ENCODE data around the gene ZC3H12D.
"Not testable (repeated sequence)": the region's sequence is repeated elsewhere in the genome, so short reads cannot be mapped to it uniquely, and the experiment has no call there.

Gene ZC3H12D

GRCh38 chr6:149459761-149460160 is 25.1 kb downstream of the ZC3H12D start:
- no peak for DNase-seq (ENCODE audit: low read depth in 2 of 2)

- no peak for DNase-seq (ENCODE audit: low read depth in 2 of 2)
These were observed 26.0 kb downstream of the ZC3H12D start for GRCh38 chr6:149458806-149459205.

- DNase-seq (ENCODE audit: low read depth in 2 of 2): no peak
These were observed 26.6 kb downstream of the ZC3H12D start for GRCh38 chr6:149458196-149458595.

GRCh38 chr6:149457316-149457884 is 27.4 kb downstream of the ZC3H12D start:
- no peak for DNase-seq (ENCODE audit: low read depth in 2 of 2)

- no peak for DNase-seq (ENCODE audit: low read depth in 2 of 2)
These were observed 28.3 kb downstream of the ZC3H12D start for GRCh38 chr6:149456311-149457021.

DNA sequence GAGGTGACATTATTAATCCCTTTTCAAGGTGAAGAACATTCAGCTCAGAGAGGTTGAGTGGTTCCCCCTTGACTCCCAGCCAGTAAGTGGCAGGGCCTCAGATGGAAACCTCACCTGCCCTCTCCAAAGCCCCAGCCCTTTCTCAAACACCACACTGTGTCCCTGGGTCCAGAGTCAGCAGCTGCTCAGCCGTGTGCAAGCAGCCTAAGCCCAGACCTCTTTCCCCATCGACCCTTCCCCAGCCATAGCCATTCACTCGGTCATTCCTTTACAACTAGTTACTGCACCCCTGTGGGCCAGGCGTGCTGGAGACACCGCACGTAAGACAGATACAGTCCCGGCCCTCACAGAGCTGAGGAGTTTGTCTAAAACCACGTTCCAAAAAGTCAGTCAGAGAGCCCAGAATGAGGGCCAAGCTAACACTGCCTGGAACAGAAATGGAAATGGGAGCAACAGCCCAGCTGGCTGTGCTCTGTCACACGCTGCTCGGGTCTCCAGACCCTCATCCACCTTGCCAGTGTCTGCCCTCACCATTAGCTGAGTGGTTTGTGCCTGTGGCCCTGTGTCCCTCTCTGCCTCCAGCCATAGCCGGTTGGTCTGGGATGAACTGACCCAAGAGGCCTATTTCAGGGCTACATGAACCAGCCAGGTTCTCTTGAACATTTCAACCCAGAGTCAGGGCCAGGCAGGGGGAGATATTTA is 29.6 kb downstream of the ZC3H12D start:
- no peak for DNase-seq (ENCODE audit: low read depth in 2 of 2)

- no peak for DNase-seq (ENCODE audit: low read depth in 2 of 2)
These were observed 30.4 kb downstream of the ZC3H12D start for GRCh38 chr6:149454346-149454848.

- DNase-seq (ENCODE audit: low read depth in 2 of 2): no peak
These were observed 31.0 kb downstream of the ZC3H12D start for GRCh38 chr6:149453597-149454345.

DNA sequence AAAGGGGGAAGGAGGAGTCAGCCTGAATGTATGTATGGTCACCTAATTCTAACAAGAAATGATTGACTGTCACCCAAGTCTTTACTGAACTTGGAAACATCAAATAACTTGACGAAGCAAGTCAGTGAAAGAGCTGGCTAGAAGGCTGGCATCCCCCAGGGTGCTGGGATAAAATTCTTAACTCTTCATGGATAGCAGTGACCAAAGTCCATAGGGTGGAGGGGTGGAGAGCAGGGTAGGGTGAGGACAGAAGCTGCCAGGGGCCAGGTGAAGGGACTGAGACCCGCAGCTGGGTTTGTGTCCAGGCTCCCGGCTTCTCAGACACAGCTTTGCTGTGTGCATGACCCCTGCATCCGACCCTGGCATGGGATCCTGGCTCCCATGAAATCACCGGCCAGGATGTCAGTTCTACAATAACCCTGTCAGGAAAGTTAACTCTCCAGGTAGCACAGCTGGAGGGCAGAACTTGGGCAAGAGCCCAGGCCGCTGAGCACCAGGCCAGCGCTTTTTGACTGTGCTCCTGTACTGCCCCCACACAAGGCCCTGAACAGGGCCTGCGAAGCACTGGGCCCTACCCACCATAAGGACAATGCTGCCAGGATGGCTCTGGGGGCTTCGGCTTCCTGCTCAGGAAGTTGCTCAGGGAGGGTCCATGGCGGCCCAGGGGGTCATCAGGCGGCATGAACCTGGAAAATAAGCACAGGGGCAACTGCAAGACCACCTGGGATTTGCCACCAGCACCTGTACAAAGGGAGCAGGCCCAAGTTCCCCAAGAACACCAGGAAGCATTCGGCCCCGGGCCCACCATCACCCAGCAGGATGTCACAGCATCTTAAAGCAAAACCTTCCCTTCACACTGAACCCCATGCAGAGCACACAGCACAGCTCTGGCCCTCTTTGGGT is 32.5 kb downstream of the ZC3H12D start:
- DNase-seq (ENCODE audit: low read depth in 2 of 2): no peak

DNA sequence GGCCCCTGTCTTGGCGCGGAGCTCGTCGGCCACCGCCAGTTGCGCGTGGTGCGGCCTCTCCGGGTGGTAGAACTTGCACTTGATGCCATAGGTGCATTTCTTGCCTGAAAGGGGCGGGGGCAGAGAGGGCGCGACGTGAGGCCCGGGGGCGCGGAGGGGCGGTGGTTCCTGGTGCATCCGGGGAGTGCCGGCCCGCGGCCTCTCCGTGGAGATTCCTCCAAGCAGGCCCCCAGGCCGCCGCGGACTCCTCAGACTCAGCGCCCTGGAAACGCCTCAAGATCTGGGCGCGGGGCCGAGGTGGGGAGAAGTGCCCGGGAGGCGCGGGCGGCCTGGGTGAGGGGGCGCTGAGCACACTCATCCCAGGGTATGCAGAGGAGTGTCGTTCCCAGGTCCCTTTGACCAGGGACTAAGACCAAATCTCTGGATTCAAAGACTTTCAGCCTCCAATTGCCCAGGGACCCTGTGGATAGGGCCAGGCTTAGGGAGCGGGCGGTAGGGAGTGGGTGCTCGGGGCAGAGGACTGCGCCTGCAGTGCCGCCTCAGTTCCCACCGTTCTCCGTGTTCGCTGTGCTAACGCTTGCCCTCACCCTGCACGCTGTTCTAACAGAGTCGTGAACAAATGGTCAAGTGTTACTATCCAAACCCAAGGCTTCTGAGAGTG is 33.3 kb downstream of the ZC3H12D start:
- DNase-seq (ENCODE audit: low read depth in 2 of 2): no peak

GRCh38 chr6:149450679-149451375 is 34.0 kb downstream of the ZC3H12D start:
- DNase-seq (ENCODE audit: low read depth in 2 of 2): no peak

- no peak for DNase-seq (ENCODE audit: low read depth in 2 of 2)
These were observed 34.8 kb downstream of the ZC3H12D start for GRCh38 chr6:149449831-149450678.

- DNase-seq (ENCODE audit: low read depth in 2 of 2): no peak
These were observed 35.9 kb downstream of the ZC3H12D start for GRCh38 chr6:149448821-149449453.

DNA sequence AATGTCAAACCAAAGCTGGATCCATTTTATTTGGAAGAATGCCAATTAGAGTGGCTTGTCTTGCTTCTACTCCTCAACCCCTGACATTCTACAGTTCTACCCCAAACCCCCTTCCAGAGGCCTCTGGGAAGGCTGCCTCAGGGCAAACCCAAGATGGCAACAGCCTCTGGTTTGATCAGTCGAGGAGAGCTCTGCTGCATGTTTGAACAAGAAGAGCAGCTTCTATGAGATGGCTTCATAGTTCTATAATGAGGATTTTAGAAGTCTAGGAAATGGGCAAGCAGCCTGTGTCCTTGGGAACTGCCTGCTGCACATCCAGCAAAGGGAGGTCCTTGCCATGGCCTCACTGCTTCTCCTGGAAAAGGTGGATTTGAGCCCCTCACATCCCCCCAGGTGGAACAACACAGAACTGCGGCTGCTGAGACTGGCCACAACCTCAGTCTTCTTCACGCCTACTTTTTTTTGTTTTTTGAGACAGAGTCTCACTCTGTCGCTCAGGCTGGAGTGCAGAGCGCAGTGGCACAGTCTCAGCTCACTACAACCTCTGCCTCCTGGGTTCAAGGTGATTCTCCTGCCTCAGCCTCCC is 37.9 kb downstream of the ZC3H12D start:
- DNase-seq (ENCODE audit: low read depth in 2 of 2): no peak

DNA sequence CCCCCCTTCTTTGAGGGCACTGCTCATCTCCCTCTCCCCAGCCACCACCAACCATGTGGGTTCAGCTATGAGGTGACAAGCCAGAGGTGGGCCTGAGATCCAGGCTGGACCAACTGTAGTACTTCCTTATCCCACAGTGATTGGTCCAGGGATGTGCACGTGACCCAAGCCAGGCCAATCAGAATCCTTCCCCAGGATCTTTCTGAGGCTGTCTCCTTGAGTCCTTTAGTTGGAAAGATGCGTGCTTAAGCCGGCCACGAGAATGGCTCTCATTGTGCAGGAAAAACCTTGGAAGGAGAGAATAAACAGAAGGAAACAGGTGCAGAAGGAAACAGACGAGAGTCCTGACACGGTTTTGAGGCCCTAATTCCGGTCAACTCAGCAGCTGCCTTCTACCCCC is 39.2 kb downstream of the ZC3H12D start:
- no peak for DNase-seq (ENCODE audit: low read depth in 2 of 2)

GRCh38 chr6:149445095-149445466 is 39.7 kb downstream of the ZC3H12D start:
- no peak for DNase-seq (ENCODE audit: low read depth in 2 of 2)

- DNase-seq (ENCODE audit: low read depth in 2 of 2): not testable (repeated sequence)
These were observed 40.3 kb downstream of the ZC3H12D start for GRCh38 chr6:149444360-149445094.

Measured in activated CD4-positive, alpha-beta T cell treated with anti-CD3 and anti-CD28 coated beads for 24 hours (primary cell).